CD4-positive, alpha-beta T cell (primary cell): ENCODE data around the gene AKAP5. TPM values are rescaled to one million over a fixed set of nuclear protein-coding genes. Genes with fewer than 3 reads are reported as not detected.

ENCODE experiments used
- ATAC-seq: fragments of 200-7000 bp; cut with Tn5 transposase; one replicate; pipeline ENCODE4 v1.10.0; 2022; ENCODE audit warnings: mild to moderate bottlenecking; ENCODE audit not compliant: poor library complexity
- CTCF ChIA-PET: fragments of 350-600 bp; sonication (Branson Sonifier 250); formaldehyde crosslinking; loops from one replicate; lab custom pipeline; 2021; ENCODE audit warnings: antibody characterized with exemption, inconsistent platforms; lab: Charles Lee
- POLR2A ChIA-PET: fragments of 350-600 bp; sonication (Branson Sonifier 250); formaldehyde crosslinking; loops from one replicate; lab custom pipeline; 2021; ENCODE audit warnings: antibody characterized with exemption, inconsistent platforms; lab: Charles Lee
- DNase-seq, 14 experiments: peaks; one replicate each; pipeline ENCODE4 v3.0.0-alpha.2; 2013 to 2020; ENCODE audit warnings: mixed read lengths in 2 of 14
- H3K27ac ChIP-seq, 2 donors: one replicate each; pipeline versions ENCODE4 v1.5.1 to v1.7.0; 2013; ENCODE audit warnings: low read length in 2 of 2, low read depth in 1 of 2, mild to moderate bottlenecking in 1 of 2
- H3K27me3 ChIP-seq, 2 experiments: 1 replicate in 1 of 2; 2 replicates in 1 of 2; pipeline versions ENCODE4 v1.6.1 to v1.7.0; 2013; ENCODE audit warnings: low read length in 2 of 2, control low read depth in 1 of 2, mild to moderate bottlenecking in 1 of 2, moderate library complexity in 1 of 2; ENCODE audit not compliant: insufficient read depth in 2 of 2, control insufficient read depth in 1 of 2
- H3K36me3 ChIP-seq: one replicate; pipeline ENCODE4 v1.6.1; 2013; ENCODE audit warnings: low read length, control low read depth; ENCODE audit not compliant: insufficient read depth
- H3K4me1 ChIP-seq: one replicate; pipeline ENCODE4 v1.6.1; 2013; ENCODE audit warnings: low read length, control low read depth; ENCODE audit not compliant: insufficient read depth
- H3K4me3 ChIP-seq: one replicate; pipeline ENCODE4 v1.5.1; 2013; ENCODE audit warnings: mild to moderate bottlenecking, low read length, moderate library complexity
- H3K9me3 ChIP-seq, 2 experiments: 1 replicate in 1 of 2; 2 replicates in 1 of 2; pipeline versions ENCODE4 v1.6.1 to v1.7.0; 2013; ENCODE audit warnings: low read length in 2 of 2, mild to moderate bottlenecking in 2 of 2, control low read depth in 1 of 2, moderate library complexity in 1 of 2; ENCODE audit not compliant: control insufficient read depth in 1 of 2, insufficient read depth in 1 of 2
- H3K27ac Mint-ChIP-seq: one replicate; pipeline ENCODE4 v1.8.0; 2020; ENCODE audit warnings: mixed read lengths
- H3K27me3 Mint-ChIP-seq: one replicate; pipeline ENCODE4 v1.8.0; 2021; ENCODE audit warnings: mixed read lengths
- H3K36me3 Mint-ChIP-seq: one replicate; pipeline ENCODE4 v1.8.0; 2021; ENCODE audit warnings: low read depth, mixed read lengths
- H3K4me1 Mint-ChIP-seq: one replicate; pipeline ENCODE4 v1.8.0; 2021; ENCODE audit warnings: low read depth, mixed read lengths
- H3K4me3 Mint-ChIP-seq: one replicate; pipeline ENCODE4 v1.8.0; 2020; ENCODE audit warnings: mild to moderate bottlenecking, mixed read lengths
- H3K9me3 Mint-ChIP-seq: one replicate; pipeline ENCODE4 v1.8.0; 2020; ENCODE audit warnings: mixed read lengths
- intact Hi-C, 2 experiments: fragments of 100-400 bp; cut with DNase I in 1 of 2; cut with micrococcal nuclease in 1 of 2; formaldehyde crosslinking; loops; one replicate each; pipeline versions ENCODE4 v1.15.1 to v1.9.0; 2023 to 2025; cut with DNase I, micrococcal nuclease
- total RNA-seq, 174 experiments: library from RNA in 2 of 174; stranded (reverse) in 2 of 174; gene quantifications; one replicate each; pipeline ENCODE4 v1.2.3 and lab custom pipeline; 2021 to 2026
- TF ChIP-seq, protein P1 (sequence below): fragments of 200-600 bp; IDR thresholded peaks from one replicate; pipeline ENCODE4 v1.8.0; 2022; ENCODE audit warnings: antibody characterized with exemption, mild to moderate bottlenecking

AKAP5 gene
- total RNA-seq, 2 experiments from 2014 or later: 0.49 to 0.50 TPM

DNA sequence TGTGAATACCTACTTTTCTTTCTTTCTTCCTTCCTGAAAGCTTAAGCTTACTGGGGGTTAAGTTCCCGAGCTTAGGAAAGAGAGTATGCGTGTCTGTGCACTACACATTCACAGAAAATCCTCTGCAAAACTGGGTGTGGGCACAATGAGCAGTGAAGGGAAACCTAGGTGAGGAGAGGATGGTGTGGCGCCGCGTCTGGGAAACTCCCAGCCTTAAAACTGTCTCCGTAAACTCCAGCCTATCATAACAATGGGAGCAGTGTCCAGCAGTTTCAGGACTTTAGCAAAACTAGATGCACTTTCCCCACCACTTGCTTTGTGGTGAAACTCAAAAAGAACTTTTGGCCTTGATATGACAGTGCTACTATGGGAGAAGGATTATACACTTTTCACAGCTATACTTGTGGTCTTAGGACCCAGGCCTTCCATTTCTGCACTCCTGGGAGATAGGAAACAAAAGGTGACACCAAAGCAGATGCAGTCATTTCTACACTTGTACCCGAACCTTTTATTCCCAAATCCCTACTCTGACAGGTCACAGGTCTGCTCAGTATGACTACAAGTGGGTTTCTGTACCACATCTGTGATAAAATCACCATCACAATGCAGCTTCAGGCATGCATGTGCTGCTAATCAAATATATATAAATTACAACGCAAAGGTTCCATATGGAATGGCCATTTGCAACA is 10.4 kb downstream of the AKAP5 start:
- no peaks in the 10 kb centered on the region for H3K9me3 Mint-ChIP-seq
- Histone ChIP-seq H3K27ac (no peak overlapping the region), H3K36me3 (peaks cover 26% of the 10 kb centered on the region), H3K4me3 (no peak overlapping the region), H3K27me3 (no peaks in the 10 kb centered on the region), H3K9me3 (no peaks in the 10 kb centered on the region), H3K4me1 (no peaks in the 10 kb centered on the region)
- peaks cover 38% of the 10 kb centered on the region for H3K4me1 Mint-ChIP-seq
- ChIA-PET CTCF (interaction anchor here (0.7 kb wide), 1 partner anchor 22 kb away, joined by 3 read pairs; no protein-coding TSS in a partner anchor), POLR2A (interaction anchor here (1.4 to 2.4 kb wide), 2 partner anchors 10 to 30 kb away, joined by 4 to 6 read pairs; partner anchors contain the start of gene ZBTB1)
- DNase-seq (no peak), ATAC-seq (no peak)
- no peak overlapping the region for H3K27ac Mint-ChIP-seq
- TF ChIP-seq, protein P1, sequence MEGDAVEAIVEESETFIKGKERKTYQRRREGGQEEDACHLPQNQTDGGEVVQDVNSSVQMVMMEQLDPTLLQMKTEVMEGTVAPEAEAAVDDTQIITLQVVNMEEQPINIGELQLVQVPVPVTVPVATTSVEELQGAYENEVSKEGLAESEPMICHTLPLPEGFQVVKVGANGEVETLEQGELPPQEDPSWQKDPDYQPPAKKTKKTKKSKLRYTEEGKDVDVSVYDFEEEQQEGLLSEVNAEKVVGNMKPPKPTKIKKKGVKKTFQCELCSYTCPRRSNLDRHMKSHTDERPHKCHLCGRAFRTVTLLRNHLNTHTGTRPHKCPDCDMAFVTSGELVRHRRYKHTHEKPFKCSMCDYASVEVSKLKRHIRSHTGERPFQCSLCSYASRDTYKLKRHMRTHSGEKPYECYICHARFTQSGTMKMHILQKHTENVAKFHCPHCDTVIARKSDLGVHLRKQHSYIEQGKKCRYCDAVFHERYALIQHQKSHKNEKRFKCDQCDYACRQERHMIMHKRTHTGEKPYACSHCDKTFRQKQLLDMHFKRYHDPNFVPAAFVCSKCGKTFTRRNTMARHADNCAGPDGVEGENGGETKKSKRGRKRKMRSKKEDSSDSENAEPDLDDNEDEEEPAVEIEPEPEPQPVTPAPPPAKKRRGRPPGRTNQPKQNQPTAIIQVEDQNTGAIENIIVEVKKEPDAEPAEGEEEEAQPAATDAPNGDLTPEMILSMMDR: no peak
- H3K27me3 Mint-ChIP-seq: no peaks in the 10 kb centered on the region
- H3K36me3 Mint-ChIP-seq: peaks cover 40% of the 10 kb centered on the region
- intact Hi-C loops: loop anchor here in 1 of 2 experiments (2.0 kb wide), 1 partner anchor 135 kb away; no protein-coding TSS in a partner anchor
- H3K4me3 Mint-ChIP-seq: no peak overlapping the region

DNA sequence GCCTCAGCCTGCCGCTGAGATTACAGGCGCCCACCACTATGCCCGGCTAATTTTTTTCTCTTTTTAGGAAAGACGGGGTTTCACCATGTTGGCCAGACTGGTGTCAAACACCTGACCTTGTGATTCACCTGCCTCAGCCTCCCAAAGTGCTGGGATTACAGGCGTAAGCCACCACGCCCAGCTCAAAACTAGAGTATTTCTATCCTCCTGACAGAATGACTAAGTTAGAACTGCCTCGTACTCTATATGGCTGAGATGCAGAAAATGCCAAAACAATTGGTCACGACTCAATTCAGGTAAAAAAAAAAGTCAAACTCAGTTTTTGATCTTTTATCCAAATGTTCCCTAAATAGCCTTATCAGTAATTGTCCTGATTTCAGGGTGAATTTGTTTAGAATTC is 11.1 kb downstream of the AKAP5 start:
- intact Hi-C loops: loop anchor here in 1 of 2 experiments (2.0 kb wide), 1 partner anchor 136 kb away; no protein-coding TSS in a partner anchor
- Histone ChIP-seq H3K9me3 (no peaks in the 10 kb centered on the region), H3K4me3 (no peak overlapping the region), H3K36me3 (peaks cover 30% of the 10 kb centered on the region), H3K4me1 (no peaks in the 10 kb centered on the region), H3K27ac (no peak overlapping the region), H3K27me3 (no peaks in the 10 kb centered on the region)
- POLR2A ChIA-PET: interaction anchor here (0.9 to 2.4 kb wide), 3 partner anchors 10 to 88 kb away, joined by 4 to 6 read pairs (median 4); partner anchors contain the start of genes MTHFD1 and ZBTB1
- ATAC-seq: no peak
- Mint-ChIP-seq H3K36me3 (peaks cover 39% of the 10 kb centered on the region), H3K27ac (no peak overlapping the region), H3K4me3 (no peak overlapping the region), H3K4me1 (peaks cover 36% of the 10 kb centered on the region), H3K27me3 (no peaks in the 10 kb centered on the region), H3K9me3 (no peaks in the 10 kb centered on the region)
- TF ChIP-seq, protein P1: no peak
- CTCF ChIA-PET: no interaction called here
- no peak for DNase-seq

DNA sequence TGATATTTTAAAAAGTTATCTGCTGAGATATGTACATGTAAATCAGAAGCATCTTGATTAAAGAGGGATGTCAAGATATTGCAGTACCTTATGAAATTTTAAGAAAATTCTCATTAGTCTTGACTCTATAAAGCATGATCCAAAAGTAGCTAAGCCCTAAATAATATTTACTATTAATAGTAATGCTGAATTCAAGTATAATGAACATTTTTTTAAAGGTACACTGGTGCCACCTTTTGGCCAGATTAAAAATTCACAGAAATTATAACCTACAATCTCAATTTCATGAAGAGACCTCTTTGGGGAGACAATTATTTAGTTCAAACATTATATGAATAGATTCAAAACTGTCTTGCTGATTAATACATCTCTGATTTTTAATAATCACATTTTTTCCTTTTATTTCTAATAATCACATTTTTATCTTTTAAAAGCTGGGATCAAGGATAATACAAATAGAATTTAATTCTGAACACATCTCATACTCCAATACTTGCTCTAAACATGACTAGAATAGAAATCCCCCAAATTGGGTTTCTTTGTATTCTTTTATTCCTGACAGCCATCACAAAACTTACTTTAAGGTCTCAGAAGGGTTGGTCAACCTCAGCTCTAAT is 13.4 kb downstream of the AKAP5 start:
- DNase-seq (peak in 4 of 14 experiments; percentile 20 to 63 (median 57)), ATAC-seq (no peak)
- Histone ChIP-seq H3K27me3 (no peaks in the 10 kb centered on the region), H3K4me1 (no peaks in the 10 kb centered on the region), H3K36me3 (peaks cover 40% of the 10 kb centered on the region), H3K27ac (no peak overlapping the region), H3K9me3 (no peaks in the 10 kb centered on the region), H3K4me3 (no peak overlapping the region)
- Mint-ChIP-seq H3K4me3 (no peak overlapping the region), H3K9me3 (no peaks in the 10 kb centered on the region), H3K27me3 (no peaks in the 10 kb centered on the region), H3K27ac (peak overlapping the region; percentile 25), H3K36me3 (peaks cover 50% of the 10 kb centered on the region), H3K4me1 (peaks cover 27% of the 10 kb centered on the region)
- CTCF ChIA-PET: interaction anchor here (0.6 to 4.5 kb wide), 13 partner anchors 12 to 135 kb away, joined by 3 to 18 read pairs (median 4); partner anchors contain the start of gene MTHFD1
- intact Hi-C loops: loop anchor here (1.0 to 2.0 kb wide), 4 partner anchors 32 to 134 kb away; no protein-coding TSS in a partner anchor
- TF ChIP-seq, protein P1: peak; percentile 75
- POLR2A ChIA-PET: interaction anchor here (1.0 to 2.3 kb wide), 6 partner anchors 13 to 135 kb away, joined by 3 to 9 read pairs (median 3); partner anchors contain the start of genes AKAP5 and ZBTB1
